HG02943 (cell line): ENCODE measurements around the gene PKP2.

Source experiments
- ATAC-seq: cut with Tn5 transposase; IDR thresholded peaks from one replicate; pipeline ENCODE4 v1.9.1; 2021; ENCODE audit warnings: mild to moderate bottlenecking, low read depth, moderate library complexity; ENCODE audit not compliant: unreplicated experiment

The PKP2 gene

GRCh38 chr12:32821710-32822109 lies 74.9 kb downstream of the PKP2 start:
- ATAC-seq: no peak

GRCh38 chr12:32821293-32821692 lies 75.3 kb downstream of the PKP2 start:
- no peak for ATAC-seq

- no peak for ATAC-seq
Observed at GRCh38 chr12:32820376-32820931, 76.1 kb downstream of the PKP2 start.

GRCh38 chr12:32819424-32819823 lies 77.2 kb downstream of the PKP2 start:
- ATAC-seq: no peak

DNA sequence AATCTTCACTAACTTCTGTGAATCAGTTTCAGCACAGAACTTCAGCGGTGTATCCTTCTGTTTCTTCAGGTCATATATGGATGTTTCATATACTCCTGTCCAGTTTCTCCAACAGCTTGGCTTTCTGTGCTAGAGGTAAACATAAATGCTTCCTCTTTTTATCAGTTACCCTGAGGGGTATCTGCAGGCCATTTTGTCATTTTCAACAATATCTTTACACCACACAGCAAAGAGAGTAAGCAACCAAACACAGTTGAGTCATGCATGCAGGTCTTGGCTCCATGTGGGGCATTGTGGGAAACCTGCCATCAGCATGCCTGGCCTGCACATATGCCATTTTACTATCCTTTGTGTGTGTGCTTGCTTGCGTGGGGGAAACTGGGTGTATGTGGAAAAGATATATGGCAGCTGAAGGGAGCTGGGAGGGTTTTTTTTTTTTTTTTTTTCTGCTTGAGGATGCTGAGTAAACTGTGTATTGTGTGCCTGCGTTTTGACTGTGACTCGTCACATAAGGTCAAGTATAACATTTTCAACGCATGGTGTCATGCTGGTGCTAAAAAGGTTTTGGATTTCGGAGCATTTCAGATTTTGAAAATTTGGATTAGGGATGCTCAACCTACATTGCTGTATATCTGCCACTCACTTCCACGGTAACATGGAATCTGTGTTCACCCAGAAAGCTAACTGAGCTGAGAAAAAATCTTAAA lies 84.7 kb downstream of the PKP2 start:
- no peak for ATAC-seq

- ATAC-seq: no peak
Observed at GRCh38 chr12:32809846-32810245, 86.7 kb downstream of the PKP2 start.

GRCh38 chr12:32809196-32809595 lies 87.4 kb downstream of the PKP2 start:
- ATAC-seq: no peak

DNA sequence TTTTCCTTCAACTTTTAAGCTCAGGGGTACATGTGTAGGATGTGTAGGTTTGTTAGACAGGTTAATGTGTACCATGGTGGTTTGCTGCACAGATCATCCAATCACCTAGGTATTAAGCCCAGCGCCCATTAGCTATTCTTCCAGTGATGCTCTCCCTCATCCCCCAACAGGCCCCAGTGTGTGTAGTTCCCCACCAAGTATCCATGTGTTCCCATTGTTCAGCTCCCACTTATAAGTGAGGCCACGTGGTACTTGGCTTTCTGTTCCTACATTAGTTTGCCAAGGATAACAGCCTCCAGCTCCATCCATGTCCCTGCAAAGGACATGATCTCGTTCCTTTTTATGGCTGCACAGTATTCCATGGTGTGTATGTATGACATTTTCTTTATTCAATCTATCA lies 92.3 kb downstream of the PKP2 start:
- no peak for ATAC-seq

DNA sequence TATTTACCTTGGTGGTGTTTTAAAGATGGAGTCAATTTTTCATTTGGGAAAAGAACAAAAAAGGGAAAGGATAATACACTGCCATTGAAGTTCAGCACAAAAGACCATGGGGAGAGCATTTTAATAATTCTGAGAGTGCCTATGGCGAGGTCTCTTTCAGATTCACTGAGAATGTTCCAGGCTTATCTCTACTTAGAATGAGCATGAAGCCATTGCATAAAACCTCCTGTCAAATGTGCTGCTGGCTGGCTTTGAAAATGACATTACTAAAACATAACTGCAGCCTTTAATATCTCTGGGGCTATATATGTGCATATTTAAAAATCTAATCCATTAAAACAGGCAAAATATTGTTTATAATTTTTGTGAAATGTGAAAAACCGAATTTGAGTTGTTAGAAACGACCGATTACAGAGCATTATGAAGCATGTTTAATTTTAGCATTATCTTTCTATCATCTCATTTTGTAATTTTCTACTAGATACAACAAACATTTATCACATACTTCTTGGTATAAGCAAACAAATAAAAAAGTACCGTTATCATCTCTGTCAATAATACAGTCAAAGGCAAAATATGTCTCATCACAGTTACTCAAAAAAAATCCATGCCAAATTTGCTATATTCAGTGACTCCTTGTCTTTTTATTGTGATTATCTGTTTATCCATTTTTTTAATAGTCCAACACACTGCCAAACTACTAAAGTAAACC lies 95.2 kb downstream of the PKP2 start:
- no peak for ATAC-seq

DNA sequence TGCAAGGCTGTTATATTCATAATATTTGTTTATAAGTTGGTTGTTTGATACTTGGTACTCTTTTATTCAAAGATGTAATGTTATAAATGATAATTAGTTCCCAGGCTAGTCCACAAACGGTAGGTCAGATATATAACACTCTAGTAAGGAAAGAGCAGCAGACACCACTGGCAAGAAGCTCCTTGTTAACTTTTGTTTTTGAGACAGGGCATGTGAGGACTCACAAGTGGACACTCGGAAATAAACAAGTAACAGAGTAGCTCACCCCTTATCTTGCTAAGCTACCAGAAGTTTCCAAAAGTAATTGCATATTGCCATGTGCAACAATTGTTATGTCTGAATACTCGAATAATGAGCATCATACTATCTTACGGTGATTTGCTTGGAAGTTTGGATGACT lies 102.3 kb downstream of the PKP2 start:
- no peak for ATAC-seq

DNA sequence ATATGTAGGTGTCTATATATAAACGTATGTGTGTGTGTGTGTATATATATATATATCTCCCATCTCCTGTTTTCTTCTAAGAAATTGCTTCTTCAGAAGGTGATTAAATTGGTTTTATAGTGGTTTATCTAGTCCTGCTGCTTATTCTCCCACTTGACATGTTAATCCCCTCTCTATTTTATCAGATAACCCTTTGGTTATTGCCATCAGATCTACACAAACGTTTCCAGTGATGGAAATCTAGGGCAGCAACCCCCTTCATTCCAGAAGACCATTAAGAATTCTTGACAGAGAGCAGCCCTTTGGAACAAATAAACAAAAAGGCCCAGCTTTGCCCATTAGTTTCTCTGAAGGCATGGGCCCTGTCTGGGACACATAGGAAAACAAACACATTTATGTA lies 106.7 kb downstream of the PKP2 start:
- no peak for ATAC-seq

DNA sequence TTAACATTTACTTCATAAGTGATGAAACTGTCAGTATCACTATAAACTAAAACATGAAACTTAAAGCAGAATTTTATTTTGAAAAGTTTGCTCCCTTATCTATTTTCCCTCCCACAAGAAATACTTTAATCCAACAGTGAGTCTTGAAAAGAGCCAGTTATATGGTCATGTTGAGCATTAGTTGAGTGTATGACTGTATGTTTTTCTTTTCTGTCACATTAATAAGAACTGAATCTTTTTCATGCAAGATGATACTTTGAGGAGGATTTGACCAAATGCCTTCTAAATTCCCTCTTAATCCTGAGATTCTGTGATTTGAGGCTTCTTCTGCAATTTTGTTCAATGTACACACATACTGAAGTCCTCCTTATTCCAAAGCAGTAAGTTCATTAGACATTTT lies 107.1 kb downstream of the PKP2 start:
- ATAC-seq: no peak

GRCh38 chr12:32788405-32788804 lies 108.2 kb downstream of the PKP2 start:
- ATAC-seq: no peak

DNA sequence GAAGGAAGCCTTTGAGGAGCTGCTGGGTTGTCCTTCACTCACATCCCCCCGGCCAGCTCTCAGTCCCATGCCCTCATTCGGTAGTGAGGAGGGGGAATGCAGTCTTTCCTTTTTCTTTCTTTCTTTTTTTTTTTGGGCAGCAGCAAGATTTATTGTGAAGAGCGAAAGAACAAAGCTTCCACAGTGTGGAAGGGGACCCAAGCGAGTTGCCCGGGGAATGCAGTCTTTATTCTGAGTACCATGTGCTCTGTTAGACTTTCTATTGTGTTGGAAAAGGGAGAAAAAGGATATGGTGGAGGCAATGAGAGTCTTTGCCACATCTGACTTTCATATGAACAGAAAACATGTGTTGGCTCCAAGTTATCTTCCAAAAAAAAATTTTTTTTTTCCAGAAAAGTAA lies 111.0 kb downstream of the PKP2 start:
- ATAC-seq: no peak

- ATAC-seq: no peak
Observed at GRCh38 chr12:32783029-32783428, 113.5 kb downstream of the PKP2 start.

DNA sequence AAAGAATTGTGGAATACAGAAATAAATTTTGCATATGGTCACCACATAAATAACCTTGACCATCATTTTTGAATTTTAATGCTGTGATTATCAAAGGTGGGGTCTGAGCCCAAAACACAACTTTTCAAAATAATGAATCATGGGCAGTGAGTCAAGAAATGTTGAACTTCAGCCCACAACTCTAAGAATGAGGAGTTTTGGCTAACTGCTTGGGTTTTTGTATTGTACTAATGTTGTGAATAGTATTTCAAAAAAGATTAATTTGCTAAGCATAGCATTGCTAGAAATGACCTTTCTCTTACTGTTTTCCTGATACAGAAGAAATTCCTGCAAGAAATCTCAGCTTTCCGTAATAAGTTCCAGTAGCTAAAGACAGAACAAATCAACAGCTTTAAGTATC lies 116.5 kb downstream of the PKP2 start:
- ATAC-seq: no peak

GRCh38 chr12:32777691-32778175 lies 118.8 kb downstream of the PKP2 start:
- no peak for ATAC-seq

GRCh38 chr12:32777159-32777558 lies 119.4 kb downstream of the PKP2 start:
- ATAC-seq: no peak

- no peak for ATAC-seq
Observed at GRCh38 chr12:32776258-32776657, 120.3 kb downstream of the PKP2 start.

DNA sequence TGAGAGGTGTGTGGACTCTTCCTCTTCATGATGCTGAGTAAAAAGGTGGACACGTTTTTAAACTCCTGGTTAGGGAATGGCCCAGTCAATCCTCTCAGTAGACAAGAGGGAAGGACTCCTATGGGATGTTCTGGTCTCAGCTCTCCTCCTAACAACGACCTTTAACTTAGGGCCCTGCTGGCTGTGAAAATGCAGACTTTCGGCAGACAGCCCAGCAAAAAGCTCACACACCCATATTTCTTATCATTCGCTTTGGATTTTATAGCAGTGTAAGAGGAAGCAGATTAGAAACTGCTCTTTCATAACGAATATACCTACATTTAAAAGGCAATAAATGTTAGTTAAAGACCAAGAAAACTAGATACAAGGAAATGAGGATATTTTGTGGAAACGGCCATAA lies 122.9 kb downstream of the PKP2 start:
- ATAC-seq: no peak

DNA sequence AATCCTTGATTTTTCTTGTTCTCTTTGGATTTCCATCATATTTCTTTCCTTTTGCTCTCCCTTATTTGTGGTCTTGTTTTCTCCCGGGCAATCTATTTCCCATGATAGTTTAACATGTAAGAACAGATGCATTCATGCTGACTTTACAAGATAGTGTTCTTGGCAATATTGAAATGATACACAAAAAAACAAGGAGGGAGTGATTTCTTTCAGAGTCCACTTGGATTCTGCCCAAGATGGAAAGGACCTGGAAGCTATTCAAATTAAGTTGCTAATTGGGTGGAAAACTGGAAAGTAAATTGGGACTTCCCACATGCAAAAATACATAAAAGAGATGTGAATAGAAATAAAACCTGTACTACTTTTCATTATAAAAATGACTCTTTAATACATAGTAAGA lies 126.4 kb downstream of the PKP2 start:
- ATAC-seq: no peak

DNA sequence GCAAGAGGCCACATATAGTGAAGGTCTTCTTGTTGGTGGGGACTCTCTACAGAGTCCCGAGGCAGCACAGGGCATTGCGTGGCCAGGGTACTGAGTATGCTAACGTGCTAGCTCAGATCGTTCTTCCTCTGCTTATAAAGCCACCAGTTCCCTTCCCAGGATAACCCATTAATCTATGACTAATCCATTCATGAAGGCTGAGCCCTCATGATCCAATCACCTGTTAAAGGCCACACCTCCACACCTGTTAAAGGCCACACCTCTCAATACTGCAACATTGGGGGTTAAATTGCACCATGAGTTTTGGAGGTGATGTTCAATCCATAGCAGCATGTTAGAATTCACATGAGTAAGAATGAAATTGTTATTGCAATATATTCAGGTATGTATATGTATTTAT lies 128.1 kb downstream of the PKP2 start:
- ATAC-seq: no peak
